ENCODE results near the gene HEY2.

DNA sequence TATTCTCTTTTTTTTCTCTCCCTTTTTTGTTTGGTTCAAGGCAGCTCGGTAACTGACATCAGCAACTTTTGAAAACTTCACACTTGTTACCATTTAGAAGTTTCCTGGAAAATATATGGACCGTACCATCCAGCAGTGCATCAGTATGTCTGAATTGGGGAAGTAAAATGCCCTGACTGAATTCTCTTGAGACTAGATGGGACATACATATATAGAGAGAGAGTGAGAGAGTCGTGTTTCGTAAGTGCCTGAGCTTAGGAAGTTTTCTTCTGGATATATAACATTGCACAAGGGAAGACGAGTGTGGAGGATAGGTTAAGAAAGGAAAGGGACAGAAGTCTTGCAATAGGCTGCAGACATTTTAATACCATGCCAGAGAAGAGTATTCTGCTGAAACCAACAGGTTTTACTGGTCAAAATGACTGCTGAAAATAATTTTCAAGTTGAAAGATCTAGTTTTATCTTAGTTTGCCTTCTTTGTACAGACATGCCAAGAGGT, 10.6 kb downstream of the HEY2 start:
- TF ChIP-seq POLR2AphosphoS5 (IDR thresholded peaks at IDR 0.05) = no peak
- TF ChIP-seq, protein P1, sequence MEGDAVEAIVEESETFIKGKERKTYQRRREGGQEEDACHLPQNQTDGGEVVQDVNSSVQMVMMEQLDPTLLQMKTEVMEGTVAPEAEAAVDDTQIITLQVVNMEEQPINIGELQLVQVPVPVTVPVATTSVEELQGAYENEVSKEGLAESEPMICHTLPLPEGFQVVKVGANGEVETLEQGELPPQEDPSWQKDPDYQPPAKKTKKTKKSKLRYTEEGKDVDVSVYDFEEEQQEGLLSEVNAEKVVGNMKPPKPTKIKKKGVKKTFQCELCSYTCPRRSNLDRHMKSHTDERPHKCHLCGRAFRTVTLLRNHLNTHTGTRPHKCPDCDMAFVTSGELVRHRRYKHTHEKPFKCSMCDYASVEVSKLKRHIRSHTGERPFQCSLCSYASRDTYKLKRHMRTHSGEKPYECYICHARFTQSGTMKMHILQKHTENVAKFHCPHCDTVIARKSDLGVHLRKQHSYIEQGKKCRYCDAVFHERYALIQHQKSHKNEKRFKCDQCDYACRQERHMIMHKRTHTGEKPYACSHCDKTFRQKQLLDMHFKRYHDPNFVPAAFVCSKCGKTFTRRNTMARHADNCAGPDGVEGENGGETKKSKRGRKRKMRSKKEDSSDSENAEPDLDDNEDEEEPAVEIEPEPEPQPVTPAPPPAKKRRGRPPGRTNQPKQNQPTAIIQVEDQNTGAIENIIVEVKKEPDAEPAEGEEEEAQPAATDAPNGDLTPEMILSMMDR (IDR thresholded peaks at IDR 0.05) = no peak
- TF ChIP-seq POLR2A (IDR thresholded peaks at IDR 0.05) = no peak
- no peak for TF ChIP-seq EP300 (IDR thresholded peaks at IDR 0.05)
